Keratinocyte (primary cell): Measurements from ENCODE around the gene SLC25A1. TPM values are rescaled to one million over a fixed set of nuclear protein-coding genes. Genes with fewer than 3 reads are reported as not detected.

Experiments used
- DNase-seq: peaks from one replicate; pipeline ENCODE4 v3.0.0-alpha.2; 2011; ENCODE audit warnings: low read depth, missing footprints, low spot score
- FAIRE-seq: peaks from 2 replicates; lab custom pipeline; 2011; peaks lifted over from hg19 to GRCh38; lab: Jason Lieb, UNC
- H2AFZ ChIP-seq: 2 replicates; pipeline ENCODE4 v1.6.0; 2012; ENCODE audit warnings: low read length, control low read depth, inconsistent platforms; ENCODE audit not compliant: control insufficient read depth
- H3K27ac ChIP-seq: 2 replicates; pipeline ENCODE4 v1.5.1; 2011; ENCODE audit warnings: low read length; ENCODE audit not compliant: control insufficient read depth, insufficient read depth
- H3K27me3 ChIP-seq: 3 replicates; pipeline ENCODE4 v1.6.0; 2011; ENCODE audit warnings: low read length; ENCODE audit not compliant: control insufficient read depth, insufficient read depth; ENCODE audit errors: extremely low read depth
- H3K36me3 ChIP-seq, 2 experiments: 2 replicates in 1 of 2; 3 replicates in 1 of 2; pipeline ENCODE4 v1.5.1; 2011; ENCODE audit warnings: low read length in 2 of 2, mild to moderate bottlenecking in 1 of 2; ENCODE audit not compliant: control insufficient read depth in 2 of 2, insufficient read depth in 2 of 2; ENCODE audit errors: extremely low read depth in 1 of 2
- H3K4me1 ChIP-seq: 3 replicates; pipeline ENCODE4 v1.5.1; 2011; ENCODE audit warnings: low read length; ENCODE audit not compliant: control insufficient read depth, insufficient read depth; ENCODE audit errors: extremely low read depth
- H3K4me2 ChIP-seq: 3 replicates; pipeline ENCODE4 v1.6.0; 2011; ENCODE audit warnings: low read depth, low read length; ENCODE audit not compliant: control insufficient read depth, insufficient read depth; ENCODE audit errors: extremely low read depth
- H3K4me3 ChIP-seq, 3 experiments: fragments of 200-600 bp in 1 of 3; sonication (generic) in 1 of 3; 2 replicates in 2 of 3; 3 replicates in 1 of 3; pipeline ENCODE4 v1.5.1; 2011 to 2016; ENCODE audit warnings: low read length in 3 of 3, mild to moderate bottlenecking in 3 of 3, control low read depth in 2 of 3, inconsistent platforms in 1 of 3, low read depth in 1 of 3, mixed read lengths in 1 of 3, mixed run types in 1 of 3, moderate library complexity in 1 of 3; ENCODE audit not compliant: control insufficient read depth in 2 of 3, insufficient read depth in 2 of 3; ENCODE audit errors: extremely low read depth in 1 of 3
- H3K79me2 ChIP-seq: 2 replicates; pipeline ENCODE4 v1.6.0; 2012; ENCODE audit warnings: low read length; ENCODE audit not compliant: control insufficient read depth, insufficient read depth
- H3K9ac ChIP-seq: 3 replicates; pipeline ENCODE4 v1.6.0; 2011; ENCODE audit warnings: low read length; ENCODE audit not compliant: control insufficient read depth, insufficient read depth; ENCODE audit errors: extremely low read depth
- H3K9me1 ChIP-seq: 3 replicates; pipeline ENCODE4 v1.6.0; 2011; ENCODE audit warnings: low read length; ENCODE audit not compliant: control insufficient read depth, insufficient read depth; ENCODE audit errors: extremely low read depth
- H3K9me3 ChIP-seq: 2 replicates; pipeline ENCODE4 v1.5.1; 2012; ENCODE audit warnings: low read depth, low read length; ENCODE audit not compliant: control insufficient read depth
- H4K20me1 ChIP-seq: 3 replicates; pipeline ENCODE4 v1.6.0; 2011; ENCODE audit warnings: low read length; ENCODE audit not compliant: control insufficient read depth, insufficient read depth; ENCODE audit errors: extremely low read depth
- EZH2 ChIP-seq: IDR thresholded peaks from one replicate; pipeline ENCODE4 v1.6.1; 2012; ENCODE audit warnings: inconsistent platforms, mild to moderate bottlenecking, low read length, moderate library complexity
- dilution Hi-C: fragments of 300-500 bp; cut with MboI; formaldehyde crosslinking; loops from one replicate; pipeline ENCODE4 v1.7.0; 2020; ENCODE audit warnings: low sequenced_read_pairs; ENCODE audit not compliant: extremely low pct_ligation_motif_present
- polyA plus RNA-seq, 5 experiments: library from polyadenylated mRNA; depleted of rRNA in 3 of 5; stranded (reverse) in 3 of 5; stranded (forward) in 1 of 5; unstranded in 1 of 5; fragments of >200 nt; gene quantifications; 1 replicate in 1 of 5; 2 replicates in 3 of 5; 3 replicates in 1 of 5; pipeline versions ENCODE4 v1.2.1 to v1.2.3, GENCODE V29; 2011 to 2012; ENCODE audit warnings: missing spikeins in 2 of 5, low read depth in 1 of 5, low replicate concordance in 1 of 5
- TF ChIP-seq, protein P1 (sequence below), 3 experiments: IDR thresholded peaks in 1 of 3; conservative IDR thresholded peaks in 1 of 3; optimal IDR thresholded peaks in 1 of 3; 2 replicates in 2 of 3; 3 replicates in 1 of 3; pipeline versions ENCODE3 to v1.5.1; 2011; ENCODE audit warnings: low read length in 3 of 3, mild to moderate bottlenecking in 3 of 3, moderate library complexity in 2 of 3, control low read depth in 1 of 3, inconsistent platforms in 1 of 3; ENCODE audit not compliant: insufficient read depth in 2 of 3; ENCODE audit errors: extremely low read depth in 1 of 3

SLC25A1 gene
- polyA plus RNA-seq, 1 donor (not counting 4 experiments of a cell fraction or from before 2014, with no cell fraction given), result 27.7 TPM

GRCh38 chr22:19130959-19131684 is 47.4 kb downstream of the SLC25A1 start, which contains the start of gene TSSK2:
TSSK2 (plus strand) TSS chr22:19131308; CDS start chr22:19131400, 92 bp downstream.
- no peak within 1 kb of the TSS for H3K4me3 ChIP-seq
- H3K9ac ChIP-seq, result no peak within 1 kb of the TSS

DNA sequence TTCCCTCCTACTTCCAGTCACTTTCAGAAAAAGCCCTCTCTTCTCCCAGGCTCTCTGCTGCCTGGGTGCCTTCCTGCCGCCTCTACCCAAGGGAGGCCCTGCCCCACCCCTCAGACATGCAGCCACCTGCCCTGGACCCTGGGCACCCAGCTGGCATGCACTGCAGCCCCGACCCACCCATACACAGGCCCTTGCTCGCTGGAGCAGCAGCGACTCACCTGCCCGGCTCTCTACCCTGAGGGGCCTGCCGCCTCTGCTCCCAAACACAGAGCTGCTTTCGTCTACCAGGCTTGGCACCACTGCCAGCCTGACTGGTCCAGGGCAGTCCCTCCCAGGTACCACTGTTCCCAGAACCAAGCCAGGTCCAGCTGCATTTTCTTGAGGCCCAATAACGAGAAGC is 48.7 kb downstream of the SLC25A1 start:
- peak overlapping the region; percentile 22 for H3K9ac ChIP-seq
- DNase-seq, result no peak
- H3K4me3 ChIP-seq, result no peak overlapping the region
- H3K79me2 ChIP-seq, result no peaks in the 10 kb centered on the region
- no peaks in the 10 kb centered on the region for H4K20me1 ChIP-seq
- H3K9me1 ChIP-seq, result peaks cover 3% of the 10 kb centered on the region
- peak; percentile 74 for FAIRE-seq
- peaks cover 17% of the 10 kb centered on the region in 2 experiments for H3K36me3 ChIP-seq
- peak overlapping the region; percentile 41 for H3K4me2 ChIP-seq
- dilution Hi-C loops, result no loop called here
- TF ChIP-seq, protein P1, sequence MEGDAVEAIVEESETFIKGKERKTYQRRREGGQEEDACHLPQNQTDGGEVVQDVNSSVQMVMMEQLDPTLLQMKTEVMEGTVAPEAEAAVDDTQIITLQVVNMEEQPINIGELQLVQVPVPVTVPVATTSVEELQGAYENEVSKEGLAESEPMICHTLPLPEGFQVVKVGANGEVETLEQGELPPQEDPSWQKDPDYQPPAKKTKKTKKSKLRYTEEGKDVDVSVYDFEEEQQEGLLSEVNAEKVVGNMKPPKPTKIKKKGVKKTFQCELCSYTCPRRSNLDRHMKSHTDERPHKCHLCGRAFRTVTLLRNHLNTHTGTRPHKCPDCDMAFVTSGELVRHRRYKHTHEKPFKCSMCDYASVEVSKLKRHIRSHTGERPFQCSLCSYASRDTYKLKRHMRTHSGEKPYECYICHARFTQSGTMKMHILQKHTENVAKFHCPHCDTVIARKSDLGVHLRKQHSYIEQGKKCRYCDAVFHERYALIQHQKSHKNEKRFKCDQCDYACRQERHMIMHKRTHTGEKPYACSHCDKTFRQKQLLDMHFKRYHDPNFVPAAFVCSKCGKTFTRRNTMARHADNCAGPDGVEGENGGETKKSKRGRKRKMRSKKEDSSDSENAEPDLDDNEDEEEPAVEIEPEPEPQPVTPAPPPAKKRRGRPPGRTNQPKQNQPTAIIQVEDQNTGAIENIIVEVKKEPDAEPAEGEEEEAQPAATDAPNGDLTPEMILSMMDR (optimal IDR thresholded peaks at IDR 0.05 in 1 of 3, IDR thresholded peaks at IDR 0.05 in 1 of 3, conservative IDR thresholded peaks at IDR 0.05 in 1 of 3; ENCODE audit: extremely low read depth in 1 of 3, insufficient read depth in 2 of 3, low read length in 3 of 3), result no peak
- no peak for TF ChIP-seq EZH2
- H3K9me3 ChIP-seq, result no peaks in the 10 kb centered on the region
- H3K27ac ChIP-seq, result peak overlapping the region; percentile 45
- H2AFZ ChIP-seq, result no peak overlapping the region
- no peaks in the 10 kb centered on the region for H3K27me3 ChIP-seq
- peaks cover 19% of the 10 kb centered on the region for H3K4me1 ChIP-seq

More at GRCh38 chr22:19130959-19131684, 47.4 kb downstream of the SLC25A1 start, which contains the start of gene TSSK2:
- H3K27ac ChIP-seq, result peak within 1 kb of the TSS; percentile 45
- no peaks in the 10 kb centered on the region for H3K27me3 ChIP-seq
- no peak within 1 kb of the TSS for H2AFZ ChIP-seq
- H3K9me3 ChIP-seq, result no peaks in the 10 kb centered on the region
- DNase-seq, result no peak
- H3K36me3 ChIP-seq, result peaks cover 17% of the 10 kb centered on the region in 2 experiments
- no peak for FAIRE-seq
- TF ChIP-seq, protein P1 (optimal IDR thresholded peaks at IDR 0.05 in 1 of 3, IDR thresholded peaks at IDR 0.05 in 1 of 3, conservative IDR thresholded peaks at IDR 0.05 in 1 of 3; ENCODE audit: extremely low read depth in 1 of 3, insufficient read depth in 2 of 3, low read length in 3 of 3), result no peak
- TF ChIP-seq EZH2, result no peak
- peaks cover 3% of the 10 kb centered on the region for H3K9me1 ChIP-seq
- dilution Hi-C loops, result no loop called here
- no peaks in the 10 kb centered on the region for H3K79me2 ChIP-seq
- peaks cover 19% of the 10 kb centered on the region for H3K4me1 ChIP-seq
- H3K4me2 ChIP-seq, result peak within 1 kb of the TSS; percentile 41
- H4K20me1 ChIP-seq, result no peaks in the 10 kb centered on the region
